MM.1S (cell line): ENCODE results near the gene TCAIM.

Experiments
- EZH2 ChIP-seq: fragments of 300-600 bp; sonication (generic); optimal IDR thresholded peaks from 2 replicates; pipeline ENCODE3; 2017; ENCODE audit warnings: low read depth, mild to moderate bottlenecking, antibody characterized with exemption, low read length, mixed read lengths
- EZH2phosphoT487 ChIP-seq: fragments of 300-600 bp; sonication (generic); IDR thresholded peaks from 2 replicates; pipeline ENCODE4 v1.6.1; 2018; ENCODE audit warnings: antibody characterized with exemption, low read length
- TF ChIP-seq, protein P1 (sequence below): fragments of 300-600 bp; sonication (generic); IDR thresholded peaks from 2 replicates; pipeline ENCODE4 v1.5.1; 2016; ENCODE audit warnings: antibody characterized with exemption, low read length, mixed read lengths

GRCh38 chr3:44412365-44412764 is 73.8 kb downstream of the TCAIM start:
- TF ChIP-seq EZH2 (no peak), EZH2phosphoT487 (no peak)
- TF ChIP-seq, protein P1, sequence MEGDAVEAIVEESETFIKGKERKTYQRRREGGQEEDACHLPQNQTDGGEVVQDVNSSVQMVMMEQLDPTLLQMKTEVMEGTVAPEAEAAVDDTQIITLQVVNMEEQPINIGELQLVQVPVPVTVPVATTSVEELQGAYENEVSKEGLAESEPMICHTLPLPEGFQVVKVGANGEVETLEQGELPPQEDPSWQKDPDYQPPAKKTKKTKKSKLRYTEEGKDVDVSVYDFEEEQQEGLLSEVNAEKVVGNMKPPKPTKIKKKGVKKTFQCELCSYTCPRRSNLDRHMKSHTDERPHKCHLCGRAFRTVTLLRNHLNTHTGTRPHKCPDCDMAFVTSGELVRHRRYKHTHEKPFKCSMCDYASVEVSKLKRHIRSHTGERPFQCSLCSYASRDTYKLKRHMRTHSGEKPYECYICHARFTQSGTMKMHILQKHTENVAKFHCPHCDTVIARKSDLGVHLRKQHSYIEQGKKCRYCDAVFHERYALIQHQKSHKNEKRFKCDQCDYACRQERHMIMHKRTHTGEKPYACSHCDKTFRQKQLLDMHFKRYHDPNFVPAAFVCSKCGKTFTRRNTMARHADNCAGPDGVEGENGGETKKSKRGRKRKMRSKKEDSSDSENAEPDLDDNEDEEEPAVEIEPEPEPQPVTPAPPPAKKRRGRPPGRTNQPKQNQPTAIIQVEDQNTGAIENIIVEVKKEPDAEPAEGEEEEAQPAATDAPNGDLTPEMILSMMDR, result no peak
